Esophagus squamous epithelium (tissue), 4 donors: ENCODE data around the gene ALKBH1.
A peak's percentile ranks its signal among the peaks of the same experiment; 100 is the strongest.

Experiments
- CTCF ChIP-seq, 6 experiments: fragments of 450-650 bp in 4 of 6; fragments of 200-600 bp in 2 of 6; sonication (generic) in 2 of 6; IDR thresholded peaks; one replicate each; pipeline ENCODE4 v1.5.1; 2016 to 2019; ENCODE audit warnings: antibody characterized with exemption in 6 of 6, mild to moderate bottlenecking in 4 of 6, moderate library complexity in 4 of 6
- POLR2A ChIP-seq, 4 donors: fragments of 450-650 bp; IDR thresholded peaks; one replicate each; pipeline ENCODE4 v1.6.1; 2017; ENCODE audit warnings: antibody characterized with exemption in 4 of 4, mild to moderate bottlenecking in 4 of 4, moderate library complexity in 3 of 4

GRCh38 chr14:77707355-77707723 is 484 bp downstream of the ALKBH1 start:
- no peak for TF ChIP-seq POLR2A (IDR thresholded peaks at IDR 0.05)
- peak in 2 of 6 experiments; percentile 25 to 43 for TF ChIP-seq CTCF (IDR thresholded peaks at IDR 0.05)
